ENCODE data around the gene EIF2S3. TPM values are rescaled to one million over a fixed set of nuclear protein-coding genes. Genes with fewer than 3 reads are reported as not detected.

The EIF2S3 gene
- polyA plus RNA-seq, 1 of the 3 experiments (the other 2 are of a cell fraction), result 68.4 TPM

- Histone ChIP-seq H3K27ac (ENCODE audit: low read depth in 2 of 2, low read length in 1 of 2) (no peak overlapping the region), H3K79me2 (ENCODE audit: insufficient read depth) (no peaks in the 10 kb centered on the region), H3K9ac (no peak overlapping the region), H3K36me3 (replicated peaks in 1 of 2; ENCODE audit: control insufficient read depth in 1 of 2, insufficient read depth in 2 of 2, low read length in 1 of 2) (peaks cover 0 to 3% of the 10 kb centered on the region in 2 experiments), H3K4me2 (no peak overlapping the region), H3K4me1 (ENCODE audit: control insufficient read depth in 1 of 2, insufficient read depth in 2 of 2, low read depth in 1 of 2, low read length in 1 of 2) (no peaks in the 10 kb centered on the region), H3K4me3 (ENCODE audit: low read depth in 2 of 2, low read length in 1 of 2) (no peak overlapping the region), H3K9me3 (no peaks in the 10 kb centered on the region), H4K20me1 (ENCODE audit: insufficient read depth) (no peaks in the 10 kb centered on the region), H2AFZ (ENCODE audit: low read depth) (no peak overlapping the region), H3K27me3 (ENCODE audit: insufficient read depth) (no peaks in the 10 kb centered on the region; the same call in 1 of the 2 replicates), H3F3A (replicated peaks; ENCODE audit: insufficient read depth) (no peaks in the 10 kb centered on the region), H3K9me2 (no peaks in the 10 kb centered on the region)
- CTCF ChIA-PET, result no interaction called here
- TF ChIP-seq SMC3 (IDR thresholded peaks at IDR 0.05; ENCODE audit: low read depth, low read length), result no peak
- no peak for TF ChIP-seq RXRA (IDR thresholded peaks at IDR 0.05; ENCODE audit: borderline replicate concordance, low read depth)
- TF ChIP-seq EZH2phosphoT487 (IDR thresholded peaks at IDR 0.05; ENCODE audit: borderline replicate concordance, low read depth), result no peak
- no peak for TF ChIP-seq JUND (IDR thresholded peaks at IDR 0.05)
- TF ChIP-seq NRF1 (IDR thresholded peaks at IDR 0.05; ENCODE audit: low read depth, low read length), result no peak
- no peak for TF ChIP-seq RFX5 (IDR thresholded peaks at IDR 0.05; ENCODE audit: low read length)
- TF ChIP-seq IRF3 (IDR thresholded peaks at IDR 0.05; ENCODE audit: low read depth, low read length), result no peak
- no peak for TF ChIP-seq SIN3A (IDR thresholded peaks at IDR 0.05; ENCODE audit: borderline replicate concordance, low read depth, low read length)
- TF ChIP-seq EP300 (IDR thresholded peaks at IDR 0.05; ENCODE audit: borderline replicate concordance in 1 of 2, low read depth in 1 of 2, low read length in 1 of 2), result no peak
- TF ChIP-seq MXI1 (IDR thresholded peaks at IDR 0.05; ENCODE audit: low read depth, low read length), result no peak
- no peak for TF ChIP-seq NFIC (IDR thresholded peaks at IDR 0.05; ENCODE audit: borderline replicate concordance)
- no peak for TF ChIP-seq FOSL2 (IDR thresholded peaks at IDR 0.05; ENCODE audit: borderline replicate concordance, low read depth)
- TF ChIP-seq YY1 (IDR thresholded peaks at IDR 0.05; ENCODE audit: low read depth), result no peak
- TF ChIP-seq FOXJ3 (CRISPR knock-in tag; IDR thresholded peaks at IDR 0.05), result no peak
- no peak for TF ChIP-seq POLR2AphosphoS5 (IDR thresholded peaks at IDR 0.05; ENCODE audit: low read depth, low read length)
- no peak for TF ChIP-seq USF1 (IDR thresholded peaks at IDR 0.05; ENCODE audit: borderline replicate concordance, low read depth)
- TF ChIP-seq TCF12 (IDR thresholded peaks at IDR 0.05), result no peak
- POLR2A ChIA-PET, result no interaction called here
- DNase-seq, result no peak
- 89% methylated on average over 12 of the region's 12 CpGs for WGBS (ENCODE audit: low lambda C conversion rate)
These were observed 39.0 kb downstream of the EIF2S3 start for GRCh38 chrX:24093746-24094145.

- Histone ChIP-seq H3K36me3 (replicated peaks in 1 of 2; ENCODE audit: control insufficient read depth in 1 of 2, insufficient read depth in 2 of 2, low read length in 1 of 2) (peaks cover 0 to 3% of the 10 kb centered on the region in 2 experiments), H3K27ac (ENCODE audit: low read depth in 2 of 2, low read length in 1 of 2) (no peak overlapping the region), H3K9ac (no peak overlapping the region), H3K79me2 (ENCODE audit: insufficient read depth) (no peaks in the 10 kb centered on the region), H3K27me3 (ENCODE audit: insufficient read depth) (no peaks in the 10 kb centered on the region; the same call in 1 of the 2 replicates), H2AFZ (ENCODE audit: low read depth) (no peak overlapping the region), H3K4me3 (ENCODE audit: low read depth in 2 of 2, low read length in 1 of 2) (no peak overlapping the region), H3K4me1 (ENCODE audit: control insufficient read depth in 1 of 2, insufficient read depth in 2 of 2, low read depth in 1 of 2, low read length in 1 of 2) (0 out of 4 replicates have a peak, but pooled peaks cover 0 to 6% of the 10 kb centered on the region in 2 experiments), H3K9me2 (no peaks in the 10 kb centered on the region), H3K9me3 (no peaks in the 10 kb centered on the region), H3K4me2 (no peak overlapping the region), H3F3A (replicated peaks; ENCODE audit: insufficient read depth) (no peaks in the 10 kb centered on the region), H4K20me1 (ENCODE audit: insufficient read depth) (no peaks in the 10 kb centered on the region)
- DNase-seq, result no peak
- POLR2A ChIA-PET, result no interaction called here
- 12% methylated on average over 1 of the region's 1 CpG for WGBS (ENCODE audit: low lambda C conversion rate)
- CTCF ChIA-PET, result no interaction called here
- TF ChIP-seq SIN3A (IDR thresholded peaks at IDR 0.05; ENCODE audit: borderline replicate concordance, low read depth, low read length) (no peak), RCOR1 (IDR thresholded peaks at IDR 0.05; ENCODE audit: low read length) (no peak), POLR2AphosphoS5 (IDR thresholded peaks at IDR 0.05; ENCODE audit: low read depth, low read length) (no peak), YY1 (IDR thresholded peaks at IDR 0.05; ENCODE audit: low read depth) (no peak), ELF1 (IDR thresholded peaks at IDR 0.05) (no peak), GATA2 (CRISPR knock-in tag; IDR thresholded peaks at IDR 0.05) (no peak), NFIC (IDR thresholded peaks at IDR 0.05; ENCODE audit: borderline replicate concordance) (no peak), MXI1 (IDR thresholded peaks at IDR 0.05; ENCODE audit: low read depth, low read length) (no peak), FOXM1 (IDR thresholded peaks at IDR 0.05; ENCODE audit: low read depth) (no peak), USF2 (IDR thresholded peaks at IDR 0.05; ENCODE audit: borderline replicate concordance, low read depth, low read length) (no peak), IRF3 (IDR thresholded peaks at IDR 0.05; ENCODE audit: low read depth, low read length) (no peak), TCF12 (IDR thresholded peaks at IDR 0.05) (no peak), RAD21 (IDR thresholded peaks at IDR 0.05; ENCODE audit: low read length) (no peak), FOSL2 (IDR thresholded peaks at IDR 0.05; ENCODE audit: borderline replicate concordance, low read depth) (no peak), USF1 (IDR thresholded peaks at IDR 0.05; ENCODE audit: borderline replicate concordance, low read depth) (no peak), SMC3 (IDR thresholded peaks at IDR 0.05; ENCODE audit: low read depth, low read length) (no peak), TEAD4 (IDR thresholded peaks at IDR 0.05; ENCODE audit: borderline replicate concordance, insufficient read depth) (no peak)
These were observed 43.0 kb downstream of the EIF2S3 start for GRCh38 chrX:24097741-24098260.
